ENCODE data around the gene DIPK2A.

Gene DIPK2A

GRCh38 chr3:143970773-143971358, 757 bp upstream of the DIPK2A start:
- H3K36me3 ChIP-seq (ENCODE audit: control insufficient read depth in 2 of 2, insufficient read depth in 1 of 2, low read length in 2 of 2): no peaks in the 10 kb centered on the region
- H3K4me1 ChIP-seq (ENCODE audit: control insufficient read depth, insufficient read depth, low read length): no peaks in the 10 kb centered on the region; the same call in 1 of the 2 replicates
- peak overlapping the region; percentile 95 for H3K27ac ChIP-seq (ENCODE audit: extremely low read depth, low read depth, low read length)
- TF ChIP-seq ZNF513 (tag by site-specific recombination; IDR thresholded peaks at IDR 0.05): peak; percentile 90
- peak; percentile 52 for TF ChIP-seq ZBTB11 (tag by site-specific recombination; conservative IDR thresholded peaks at IDR 0.05; ENCODE audit: low read depth)
- TF ChIP-seq, protein P1, sequence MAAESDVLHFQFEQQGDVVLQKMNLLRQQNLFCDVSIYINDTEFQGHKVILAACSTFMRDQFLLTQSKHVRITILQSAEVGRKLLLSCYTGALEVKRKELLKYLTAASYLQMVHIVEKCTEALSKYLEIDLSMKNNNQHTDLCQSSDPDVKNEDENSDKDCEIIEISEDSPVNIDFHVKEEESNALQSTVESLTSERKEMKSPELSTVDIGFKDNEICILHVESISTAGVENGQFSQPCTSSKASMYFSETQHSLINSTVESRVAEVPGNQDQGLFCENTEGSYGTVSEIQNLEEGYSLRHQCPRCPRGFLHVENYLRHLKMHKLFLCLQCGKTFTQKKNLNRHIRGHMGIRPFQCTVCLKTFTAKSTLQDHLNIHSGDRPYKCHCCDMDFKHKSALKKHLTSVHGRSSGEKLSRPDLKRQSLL (tag by site-specific recombination; IDR thresholded peaks at IDR 0.05): no peak
- no peak for TF ChIP-seq ZNF202 (tag by site-specific recombination; IDR thresholded peaks at IDR 0.05; ENCODE audit: borderline replicate concordance)
- TF ChIP-seq ZNF112 (tag by site-specific recombination; IDR thresholded peaks at IDR 0.05): no peak
- TF ChIP-seq ZNF341 (tag by site-specific recombination; IDR thresholded peaks at IDR 0.05; ENCODE audit: low read depth): no peak
- no peak for TF ChIP-seq BCL11A (tag by site-specific recombination; IDR thresholded peaks at IDR 0.05; ENCODE audit: low read depth)
- TF ChIP-seq ZSCAN18 (tag by site-specific recombination; IDR thresholded peaks at IDR 0.05): no peak
- TF ChIP-seq ZIC2 (tag by site-specific recombination; IDR thresholded peaks at IDR 0.05): peak; percentile 66; the same call in 1 of the 2 replicates
- TF ChIP-seq ZNF335 (tag by site-specific recombination; conservative IDR thresholded peaks at IDR 0.05): peak; percentile 66
- 0 out of 2 replicates have a peak, but pooled peaks have one; percentile 19 for TF ChIP-seq ZBTB48 (tag by site-specific recombination; IDR thresholded peaks at IDR 0.05)
- TF ChIP-seq BCL6B (tag by site-specific recombination; IDR thresholded peaks at IDR 0.05): no peak
- TF ChIP-seq MYNN (tag by site-specific recombination; IDR thresholded peaks at IDR 0.05; ENCODE audit: borderline replicate concordance): peak; percentile 78; the same call in 1 of the 2 replicates
- peak; percentile 73 for TF ChIP-seq ZBTB20 (tag by site-specific recombination; IDR thresholded peaks at IDR 0.05)
- TF ChIP-seq PRDM1 (tag by site-specific recombination; IDR thresholded peaks at IDR 0.05): no peak
- TF ChIP-seq SCRT1 (tag by site-specific recombination; IDR thresholded peaks at IDR 0.05; ENCODE audit: borderline replicate concordance): no peak
- TF ChIP-seq ZNF132 (tag by site-specific recombination; IDR thresholded peaks at IDR 0.05; ENCODE audit: borderline replicate concordance): no peak
- POLR2A ChIA-PET: interaction anchor here (1.0 to 1.8 kb wide), 7 partner anchors 9 to 259 kb away, joined by 3 to 8 read pairs (median 4); no protein-coding TSS in a partner anchor
- CTCF ChIA-PET: interaction anchor here (0.6 to 0.8 kb wide), 3 partner anchors 9 to 20 kb away, joined by 3 to 5 read pairs (median 3); no protein-coding TSS in a partner anchor
- H3K9me3 ChIP-seq (ENCODE audit: control insufficient read depth, insufficient read depth, low read depth, low read length): no peaks in the 10 kb centered on the region
- H3K4me3 ChIP-seq (ENCODE audit: low read depth, low read length): peak overlapping the region; percentile 97
